ENCODE results near the gene ZNF629. TPM values are rescaled to one million over a fixed set of nuclear protein-coding genes. Genes with fewer than 3 reads are reported as not detected.

ZNF629 gene
- total and polyA plus RNA-seq, 7 donors: 3.0 to 12.1 (median 8.4) TPM

DNA sequence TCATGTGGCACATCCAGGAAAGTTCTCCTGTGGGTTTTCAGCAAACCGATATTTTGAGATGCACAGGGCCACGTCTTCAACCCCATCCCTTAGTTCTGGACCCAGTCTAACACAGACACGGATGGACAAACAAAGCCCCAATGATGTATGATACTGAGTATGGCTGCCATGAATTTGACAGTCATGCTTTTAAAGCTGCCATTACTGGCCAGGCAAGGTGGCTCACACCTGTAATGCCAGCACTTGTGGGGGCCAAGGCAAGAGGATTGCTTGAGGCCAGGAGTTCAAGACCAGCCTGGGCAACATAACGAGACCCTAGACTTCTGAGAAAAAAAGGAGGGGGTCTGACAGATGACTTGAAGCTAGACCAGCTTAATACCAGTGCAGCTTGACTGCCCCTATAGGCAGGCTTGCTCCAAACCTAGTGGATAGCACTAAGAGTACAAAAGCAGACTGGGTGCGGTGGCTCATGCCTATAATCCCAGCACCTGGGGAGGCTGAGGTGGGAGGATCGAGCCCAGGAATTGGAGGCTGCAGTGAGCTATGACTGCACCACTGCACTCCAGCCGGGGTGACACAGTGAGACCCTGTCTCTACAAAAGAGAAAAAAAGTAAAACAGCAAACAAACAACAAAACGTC lies 10.8 kb upstream of the ZNF629 start:
- no peak for DNase-seq
- WGBS, 2 donors: 74 to 78% methylated on average over 8 of the region's 8 CpGs
- no peaks in the 10 kb centered on the region for H3K9me3 ChIP-seq
- no peaks in the 10 kb centered on the region for H3K4me1 ChIP-seq
- TF ChIP-seq POLR2AphosphoS5 (IDR thresholded peaks at IDR 0.05) (no peak), POLR2A (IDR thresholded peaks at IDR 0.05) (no peak), EP300 (IDR thresholded peaks at IDR 0.05) (no peak)
- TF ChIP-seq, protein P1, sequence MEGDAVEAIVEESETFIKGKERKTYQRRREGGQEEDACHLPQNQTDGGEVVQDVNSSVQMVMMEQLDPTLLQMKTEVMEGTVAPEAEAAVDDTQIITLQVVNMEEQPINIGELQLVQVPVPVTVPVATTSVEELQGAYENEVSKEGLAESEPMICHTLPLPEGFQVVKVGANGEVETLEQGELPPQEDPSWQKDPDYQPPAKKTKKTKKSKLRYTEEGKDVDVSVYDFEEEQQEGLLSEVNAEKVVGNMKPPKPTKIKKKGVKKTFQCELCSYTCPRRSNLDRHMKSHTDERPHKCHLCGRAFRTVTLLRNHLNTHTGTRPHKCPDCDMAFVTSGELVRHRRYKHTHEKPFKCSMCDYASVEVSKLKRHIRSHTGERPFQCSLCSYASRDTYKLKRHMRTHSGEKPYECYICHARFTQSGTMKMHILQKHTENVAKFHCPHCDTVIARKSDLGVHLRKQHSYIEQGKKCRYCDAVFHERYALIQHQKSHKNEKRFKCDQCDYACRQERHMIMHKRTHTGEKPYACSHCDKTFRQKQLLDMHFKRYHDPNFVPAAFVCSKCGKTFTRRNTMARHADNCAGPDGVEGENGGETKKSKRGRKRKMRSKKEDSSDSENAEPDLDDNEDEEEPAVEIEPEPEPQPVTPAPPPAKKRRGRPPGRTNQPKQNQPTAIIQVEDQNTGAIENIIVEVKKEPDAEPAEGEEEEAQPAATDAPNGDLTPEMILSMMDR (IDR thresholded peaks at IDR 0.05): no peak
- H3K27ac ChIP-seq: no peak overlapping the region
- H3K36me3 ChIP-seq: no peaks in the 10 kb centered on the region
- no peak overlapping the region for H3K4me3 ChIP-seq
- intact Hi-C loops (cut with DNase I): no loop called here
- H3K27me3 ChIP-seq: no peaks in the 10 kb centered on the region

- no peaks in the 10 kb centered on the region for H3K36me3 ChIP-seq
- TF ChIP-seq EP300 (IDR thresholded peaks at IDR 0.05): no peak
- TF ChIP-seq POLR2AphosphoS5 (IDR thresholded peaks at IDR 0.05): no peak
- TF ChIP-seq, protein P1 (IDR thresholded peaks at IDR 0.05): no peak
- no peak for TF ChIP-seq POLR2A (IDR thresholded peaks at IDR 0.05)
- H3K4me1 ChIP-seq: no peaks in the 10 kb centered on the region
- H3K27ac ChIP-seq: no peak overlapping the region
- H3K4me3 ChIP-seq: no peak overlapping the region
- intact Hi-C loops (cut with DNase I): no loop called here
- H3K27me3 ChIP-seq: no peaks in the 10 kb centered on the region
- no peak for DNase-seq
- H3K9me3 ChIP-seq: no peaks in the 10 kb centered on the region
- 93 to 97% methylated on average over 3 of the region's 3 CpGs for WGBS, 2 donors
Measured at GRCh38 chr16:30794634-30795033, 7.6 kb upstream of the ZNF629 start.

DNA sequence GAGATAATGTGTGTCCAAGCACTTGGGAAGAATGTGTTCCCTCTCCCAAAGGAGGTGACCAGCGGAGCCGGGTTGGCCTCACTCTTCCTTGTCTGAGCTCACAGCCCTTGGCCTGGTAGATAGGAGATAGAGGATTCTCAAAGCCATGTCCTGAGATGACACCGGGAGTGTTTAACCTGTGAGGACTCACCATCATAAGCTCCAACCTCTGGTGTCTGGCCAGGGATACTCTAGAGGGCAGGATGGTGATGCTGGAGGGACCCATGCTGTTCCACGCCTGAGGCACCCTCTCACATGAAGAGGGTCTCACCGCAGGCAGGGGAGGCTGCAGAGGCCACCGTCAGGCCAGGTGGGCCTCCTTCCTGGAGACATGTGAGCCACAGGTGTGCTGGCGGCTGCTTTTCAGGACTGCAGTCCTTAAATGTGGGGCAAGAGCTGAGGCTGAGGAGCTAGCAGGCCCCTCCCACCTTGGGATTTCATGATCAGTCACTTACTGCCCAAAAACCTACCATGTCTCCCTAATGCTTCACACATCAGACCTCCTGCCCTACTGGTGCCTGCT lies 6.6 kb upstream of the ZNF629 start:
- Histone ChIP-seq H3K27ac (no peak overlapping the region), H3K4me3 (no peak overlapping the region), H3K9me3 (no peaks in the 10 kb centered on the region), H3K4me1 (no peaks in the 10 kb centered on the region), H3K36me3 (no peaks in the 10 kb centered on the region), H3K27me3 (no peaks in the 10 kb centered on the region)
- DNase-seq: no peak
- 90 to 91% methylated on average over 7 of the region's 7 CpGs for WGBS, 2 donors
- intact Hi-C loops (cut with DNase I): no loop called here
- TF ChIP-seq EP300 (IDR thresholded peaks at IDR 0.05) (no peak), POLR2A (IDR thresholded peaks at IDR 0.05) (no peak), POLR2AphosphoS5 (IDR thresholded peaks at IDR 0.05) (no peak)
- TF ChIP-seq, protein P1 (IDR thresholded peaks at IDR 0.05): no peak

- peak overlapping the region; percentile 89 to 96 (median 93) for H3K27ac ChIP-seq
- no peaks in the 10 kb centered on the region for H3K9me3 ChIP-seq
- 14 to 45% methylated on average over 11 of the region's 11 CpGs for WGBS, 2 donors
- intact Hi-C loops (cut with DNase I): loop anchor here (1.0 kb wide), 1 partner anchor 18 kb away; no protein-coding TSS in a partner anchor
- peak overlapping the region; percentile 78 to 99 (median 90) for H3K4me3 ChIP-seq
- no peak for TF ChIP-seq POLR2AphosphoS5 (IDR thresholded peaks at IDR 0.05)
- TF ChIP-seq, protein P1 (IDR thresholded peaks at IDR 0.05): no peak
- TF ChIP-seq EP300 (IDR thresholded peaks at IDR 0.05): no peak
- TF ChIP-seq POLR2A (IDR thresholded peaks at IDR 0.05): no peak
- H3K27me3 ChIP-seq: no peaks in the 10 kb centered on the region
- DNase-seq: no peak
- H3K36me3 ChIP-seq: peaks cover 8 to 18% (median 12%) of the 10 kb centered on the region in 4 donors
- H3K4me1 ChIP-seq: peaks cover 3 to 29% (median 23%) of the 10 kb centered on the region in 4 donors
Measured at GRCh38 chr16:30787613-30788378, 791 bp upstream of the ZNF629 start.
